Measurements from ENCODE around the gene PCGF5.

DNA sequence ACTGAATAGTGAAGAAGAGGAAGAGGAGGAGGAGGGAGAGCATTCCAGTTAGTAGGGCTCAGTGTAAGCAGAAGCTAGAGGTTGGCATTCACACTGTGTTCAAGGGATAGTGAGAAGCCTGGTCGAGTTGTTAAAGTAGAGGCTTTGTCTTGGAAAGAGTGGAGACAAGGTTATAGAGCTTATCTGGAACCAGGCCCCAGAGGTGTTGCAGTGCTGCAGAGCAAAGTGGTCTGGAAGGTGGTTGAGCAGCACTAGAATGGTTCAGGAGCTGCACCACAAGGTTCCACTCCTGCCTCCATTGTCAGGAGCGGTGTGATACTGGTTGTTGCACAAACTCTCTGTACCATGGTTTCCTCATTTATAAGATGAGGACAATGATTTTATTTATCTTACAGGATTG, 8.8 kb upstream of the PCGF5 start:
- TF ChIP-seq CTCF (IDR thresholded peaks at IDR 0.05) (no peak), POLR2AphosphoS5 (IDR thresholded peaks at IDR 0.05; ENCODE audit: insufficient read depth in 1 of 2, low read depth in 1 of 2) (no peak), POLR2A (IDR thresholded peaks at IDR 0.05) (no peak)
